HG03378 (cell line): Measurements from ENCODE around the gene HSPA1B.
"Not testable (repeated sequence)": the region's sequence is repeated elsewhere in the genome, so short reads cannot be mapped to it uniquely, and the experiment has no call there.

ENCODE experiments used
- ATAC-seq: cut with Tn5 transposase; IDR thresholded peaks from one replicate; pipeline ENCODE4 v1.9.1; 2021; ENCODE audit warnings: mild to moderate bottlenecking, moderate library complexity; ENCODE audit not compliant: unreplicated experiment

HSPA1B gene

GRCh38 chr6:31851980-31852718 lies 24.6 kb downstream of the HSPA1B start:
- not testable (repeated sequence) for ATAC-seq

- ATAC-seq, result not testable (repeated sequence)
Observed at GRCh38 chr6:31857774-31858173, 30.2 kb downstream of the HSPA1B start.

DNA sequence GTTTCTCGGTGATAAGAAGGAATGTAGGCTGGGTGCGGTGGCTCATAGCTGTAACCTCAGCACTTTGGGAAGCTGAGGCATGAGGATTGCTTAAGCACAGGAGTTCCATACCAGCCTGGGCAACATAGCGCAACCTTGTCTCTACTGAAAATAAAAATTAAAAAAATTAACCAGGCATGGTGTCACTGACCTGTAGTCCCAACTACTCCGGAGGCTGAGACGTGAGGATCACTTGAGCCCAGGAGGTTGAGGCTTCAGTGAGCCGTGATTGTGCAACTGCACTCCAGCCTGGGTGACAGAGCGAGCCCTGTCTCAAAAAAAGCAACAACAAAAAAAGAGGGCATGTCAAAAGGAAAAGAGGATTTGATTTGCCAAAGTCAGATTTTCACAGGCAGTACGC lies 31.2 kb downstream of the HSPA1B start:
- no peak for ATAC-seq

- no peak for ATAC-seq
Observed at GRCh38 chr6:31859923-31860322, 32.4 kb downstream of the HSPA1B start.

- no peak for ATAC-seq
Observed at GRCh38 chr6:31860349-31860748, 32.8 kb downstream of the HSPA1B start.

DNA sequence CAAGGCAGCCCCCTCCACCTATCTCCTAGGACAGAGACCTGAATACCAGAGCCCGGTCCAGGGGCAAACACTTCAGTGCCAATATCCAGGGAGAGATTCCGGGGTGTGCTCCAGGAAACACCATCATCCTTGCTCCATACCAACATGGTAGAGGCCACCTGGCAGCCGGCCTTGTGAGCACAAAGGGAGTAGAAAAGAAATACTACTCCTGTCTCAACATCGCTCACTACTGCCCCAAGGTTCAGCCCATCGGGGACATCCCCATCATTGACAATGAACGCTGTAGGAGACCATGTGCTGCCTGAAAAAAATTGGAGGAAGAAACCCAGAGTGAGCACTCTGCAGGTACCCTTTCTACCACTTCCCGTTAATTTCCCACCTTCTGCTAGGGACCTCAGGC lies 33.6 kb downstream of the HSPA1B start:
- ATAC-seq, result no peak

- ATAC-seq, result no peak
Observed at GRCh38 chr6:31861919-31862343, 34.4 kb downstream of the HSPA1B start.

DNA sequence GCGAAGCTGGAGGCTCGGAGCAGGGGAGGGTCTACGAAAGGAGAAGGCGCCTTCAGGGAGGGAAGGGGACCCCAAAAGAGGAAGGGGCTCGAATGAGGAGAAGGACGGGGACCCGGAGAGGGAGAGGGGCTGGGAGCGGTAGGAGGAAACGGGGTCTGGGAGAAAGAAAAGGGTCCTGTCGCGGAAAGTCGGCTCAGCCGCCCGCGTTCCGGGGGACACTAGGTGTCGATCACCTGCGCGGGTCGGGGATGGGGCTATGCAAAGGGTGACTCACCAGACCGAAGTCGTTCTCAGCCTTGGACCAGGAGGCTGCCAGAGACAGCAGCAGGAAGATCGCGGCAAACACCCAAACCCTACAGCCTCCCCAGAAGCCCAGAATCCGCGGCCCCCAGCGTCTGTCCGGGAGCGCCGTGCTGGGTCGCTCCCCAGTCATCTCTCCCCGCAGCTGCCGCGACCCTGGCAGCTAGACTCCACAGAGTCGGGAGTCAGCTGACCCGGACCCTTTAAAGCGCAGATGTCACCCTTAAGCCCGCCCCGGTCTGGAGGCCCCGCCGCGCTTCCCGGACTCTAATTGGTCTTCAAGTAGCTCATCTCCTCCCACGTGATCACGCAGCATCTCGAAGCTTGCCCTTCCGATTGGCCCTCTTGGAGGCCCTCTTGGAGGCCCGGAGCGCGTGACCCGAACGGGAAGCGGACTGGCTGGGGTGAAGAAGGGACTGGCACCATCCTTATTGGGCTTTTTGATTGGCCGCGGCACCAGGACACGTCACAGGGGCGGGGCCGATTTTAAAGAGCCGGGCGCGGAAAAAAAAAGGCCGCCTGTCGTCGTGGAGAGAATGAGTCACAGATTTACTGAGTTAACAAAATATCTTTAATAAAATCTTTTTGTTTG lies 35.1 kb downstream of the HSPA1B start, which contains the start of gene NEU1:
Gene NEU1 (minus strand): TSS at position 478 of the 892 bp plus-strand sequence. CDS start 45 bp downstream, at position 433.
- ATAC-seq, result peak; percentile 86

DNA sequence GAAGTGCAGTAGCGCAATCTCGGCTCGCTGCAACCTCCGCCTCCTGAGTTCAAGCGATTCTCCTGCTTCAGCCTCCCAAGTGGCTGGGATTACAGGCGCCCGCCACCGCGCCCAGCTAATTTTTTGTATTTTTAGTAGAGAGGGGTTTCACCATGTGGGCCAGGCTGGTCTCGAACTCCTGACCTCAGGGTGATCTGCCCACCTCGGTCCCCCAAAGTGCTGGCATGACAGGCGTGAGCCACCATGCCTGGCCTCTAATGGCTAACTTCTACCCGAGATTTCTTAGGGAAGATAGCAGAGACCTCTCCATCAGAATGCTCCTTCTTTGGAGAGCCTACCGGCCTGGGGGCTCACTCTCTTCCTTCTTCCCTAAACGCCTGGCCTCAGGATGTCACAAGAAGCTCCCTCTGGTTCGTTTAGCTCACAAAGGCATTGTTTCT lies 36.6 kb downstream of the HSPA1B start:
- ATAC-seq, result not testable (repeated sequence)

DNA sequence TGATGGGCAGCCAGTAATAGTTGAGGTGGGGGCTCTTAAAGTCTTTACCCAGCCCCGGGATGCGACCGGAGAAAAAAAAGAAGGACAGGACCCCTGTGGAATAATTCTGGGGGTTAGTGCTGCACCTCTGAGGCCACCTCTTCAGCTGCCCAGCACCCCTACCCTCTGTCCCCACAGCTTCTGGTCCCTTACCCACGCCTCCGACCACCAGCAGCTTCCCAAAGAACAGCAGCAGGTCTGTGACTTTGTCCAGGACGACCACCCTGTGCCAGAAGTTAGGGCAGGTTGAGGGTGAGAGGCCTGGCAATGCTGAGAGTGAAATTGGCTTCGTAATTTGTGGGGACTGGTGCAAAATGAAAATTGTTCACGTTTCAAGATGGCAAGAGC lies 37.3 kb downstream of the HSPA1B start:
- no peak for ATAC-seq

DNA sequence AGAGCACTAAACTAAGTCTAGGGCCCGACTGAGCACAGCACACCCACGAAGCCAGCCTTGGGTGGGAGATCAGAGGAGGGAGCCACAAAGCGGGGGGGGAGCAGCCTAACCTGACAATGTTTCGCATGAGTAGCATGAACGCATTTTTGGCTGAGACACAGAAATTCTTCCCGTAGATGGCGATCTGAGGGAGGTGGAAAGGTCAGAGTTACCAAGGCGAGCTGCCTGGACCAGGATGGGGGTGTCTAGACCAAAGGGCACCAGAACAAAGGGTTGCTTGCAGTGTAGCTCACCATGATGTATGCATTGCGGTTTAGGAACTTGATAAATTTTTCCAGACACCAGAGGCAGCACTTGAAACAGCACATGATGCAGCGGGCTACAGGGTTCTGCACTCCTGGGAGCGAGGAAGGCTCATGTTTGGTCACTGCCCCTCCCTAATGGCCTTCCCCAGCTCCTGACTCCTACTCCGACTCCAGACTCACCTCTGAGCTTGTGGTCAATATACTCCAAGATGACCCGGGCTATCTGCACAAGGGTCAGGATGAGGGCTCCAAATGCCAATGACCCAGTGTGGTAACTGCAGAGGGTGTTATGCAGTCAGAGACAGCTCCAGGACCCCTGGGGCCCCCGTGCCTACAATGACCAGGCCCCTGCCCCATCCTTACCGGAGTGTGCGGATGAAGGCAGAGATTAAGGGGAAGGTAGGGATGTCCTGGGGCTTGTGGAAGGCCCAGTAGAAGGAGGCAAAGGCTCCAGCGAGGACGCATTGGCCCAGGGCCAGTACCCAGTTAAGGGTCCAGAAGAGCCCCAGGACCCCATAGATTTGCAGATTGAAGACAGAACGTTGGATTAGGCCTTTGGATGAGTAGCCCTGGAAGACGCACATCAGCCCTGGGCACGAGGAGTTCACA lies 37.9 kb downstream of the HSPA1B start:
- no peak for ATAC-seq

DNA sequence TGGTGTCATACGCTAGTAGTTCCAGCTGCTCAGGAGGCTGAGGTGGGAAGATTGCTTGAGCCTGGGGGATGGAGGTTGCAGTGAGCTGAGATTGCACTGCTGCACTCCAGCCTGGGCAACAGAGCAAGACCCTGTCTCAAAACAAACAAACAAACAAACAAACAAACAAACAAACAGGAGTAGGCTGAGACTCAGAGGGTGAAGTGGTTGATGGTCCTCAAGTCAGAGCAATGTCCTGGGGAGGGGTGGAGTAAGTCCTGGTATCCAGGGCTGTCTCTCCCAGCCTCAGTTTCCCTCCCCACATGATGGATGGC lies 41.1 kb downstream of the HSPA1B start:
- not testable (repeated sequence) for ATAC-seq

- no peak for ATAC-seq
Observed at GRCh38 chr6:31869343-31869742, 41.8 kb downstream of the HSPA1B start.

- ATAC-seq, result no peak
Observed at GRCh38 chr6:31870385-31870921, 42.9 kb downstream of the HSPA1B start.

- no peak for ATAC-seq
Observed at GRCh38 chr6:31871046-31871659, 43.6 kb downstream of the HSPA1B start.

DNA sequence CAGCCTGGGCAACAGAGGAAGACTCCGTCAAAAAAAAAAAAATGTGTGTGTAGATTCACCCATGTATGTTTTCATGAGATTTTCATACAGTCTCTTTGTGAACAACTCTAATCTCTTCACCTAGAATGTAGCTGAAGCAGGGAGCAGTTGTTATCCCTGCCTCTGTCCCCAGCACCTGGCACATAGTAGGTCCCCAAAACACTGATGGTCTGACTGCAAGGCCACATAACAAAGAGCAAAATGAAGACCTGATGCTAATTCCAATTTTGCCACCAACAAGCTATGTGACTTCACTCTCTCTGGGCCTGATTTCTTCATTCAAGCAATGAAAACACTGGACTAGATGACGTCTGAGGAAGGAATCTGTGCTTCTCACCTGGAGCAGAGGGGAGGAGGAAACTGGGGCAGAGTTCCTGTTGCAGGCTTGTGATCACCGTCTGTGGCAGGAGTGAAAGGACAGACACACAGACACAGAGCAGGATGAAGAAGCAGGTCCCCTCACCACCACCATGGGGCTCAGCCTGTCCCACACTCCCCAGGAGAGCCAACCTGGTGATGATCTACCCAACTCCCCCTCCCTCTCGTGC lies 46.6 kb downstream of the HSPA1B start:
- no peak for ATAC-seq

DNA sequence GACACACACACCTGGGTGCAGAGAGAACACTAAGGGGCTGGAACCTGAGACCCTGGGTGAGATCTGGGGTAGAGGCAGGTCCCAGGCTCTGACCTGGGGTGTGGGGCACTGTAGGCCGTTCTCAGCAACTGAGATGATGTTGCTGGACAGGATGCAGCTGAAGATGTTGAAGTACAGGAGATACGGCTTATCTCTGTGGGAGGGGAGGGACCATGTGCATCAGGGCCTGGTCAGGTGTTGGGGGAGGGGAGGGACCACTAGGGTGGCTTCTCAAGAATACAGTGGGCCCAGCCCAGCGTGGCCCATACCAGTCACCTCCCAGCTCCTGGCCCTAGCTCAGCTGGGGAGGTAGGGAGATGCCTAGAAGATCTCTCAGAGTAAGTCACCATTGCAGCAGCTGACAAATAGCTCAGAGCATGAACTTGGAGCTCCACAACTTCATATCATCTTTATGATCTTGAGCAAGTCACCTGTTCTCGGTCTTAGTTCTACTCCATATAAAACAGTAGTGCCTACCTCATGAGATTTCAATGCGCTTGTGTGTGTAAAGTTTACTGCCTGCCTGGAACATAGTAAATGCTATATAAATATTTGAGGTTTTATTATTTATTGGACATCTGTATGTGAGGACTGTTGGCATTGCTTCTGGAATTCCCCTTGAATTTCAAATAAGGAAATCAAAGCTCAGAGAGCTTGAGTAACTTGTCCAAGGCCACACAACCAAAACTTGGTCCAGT lies 47.5 kb downstream of the HSPA1B start:
- no peak for ATAC-seq

- no peak for ATAC-seq
Observed at GRCh38 chr6:31875877-31876276, 48.3 kb downstream of the HSPA1B start.

DNA sequence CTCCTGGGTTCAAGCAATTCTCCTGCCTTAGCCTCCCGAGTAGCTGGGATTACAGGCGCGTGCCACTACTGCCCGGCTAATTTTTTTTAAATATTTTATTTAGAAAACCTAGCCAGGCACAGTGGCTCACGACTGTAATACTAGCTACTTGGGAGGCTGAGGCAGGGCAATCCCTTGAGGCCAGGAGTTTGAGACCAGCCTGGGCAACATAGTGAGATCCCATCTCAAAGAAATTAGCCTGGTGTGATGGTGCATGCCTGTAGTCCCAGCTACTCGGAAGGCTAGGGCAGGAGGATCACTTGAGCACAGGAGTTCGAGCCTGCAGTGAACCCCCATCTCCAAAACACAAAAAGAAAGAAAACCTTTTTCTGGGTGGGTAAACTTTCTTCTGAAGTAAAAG lies 48.8 kb downstream of the HSPA1B start:
- ATAC-seq, result no peak
